Neural cell (in vitro differentiated cells): ENCODE results near the gene CLEC2D.
"Not testable (repeated sequence)": the region's sequence is repeated elsewhere in the genome, so short reads cannot be mapped to it uniquely, and the experiment has no call there.

Experiments used
- EZH2 ChIP-seq: fragments of 200-600, 300-800 bp; shearing (Covaris generic), sonication (generic); IDR thresholded peaks from 2 replicates; pipeline ENCODE4 v1.6.1; 2014; ENCODE audit warnings: antibody characterized with exemption, low read length, borderline replicate concordance, mild to moderate bottlenecking; ENCODE audit not compliant: insufficient read depth, poor library complexity, severe bottlenecking
- RAD21 ChIP-seq: fragments of 450-650 bp; conservative IDR thresholded peaks from 2 replicates; pipeline ENCODE4 v1.6.1; 2014; ENCODE audit warnings: antibody characterized with exemption, mild to moderate bottlenecking, moderate library complexity
- TAF1 ChIP-seq: IDR thresholded peaks from 2 replicates; pipeline ENCODE4 v1.6.1; 2012; ENCODE audit warnings: low read depth
- TF ChIP-seq, protein P1 (sequence below): fragments of 450-650 bp; IDR thresholded peaks from 2 replicates; pipeline ENCODE4 v1.5.1; 2014; ENCODE audit warnings: antibody characterized with exemption, mild to moderate bottlenecking, moderate library complexity; ENCODE audit not compliant: poor library complexity, severe bottlenecking

DNA sequence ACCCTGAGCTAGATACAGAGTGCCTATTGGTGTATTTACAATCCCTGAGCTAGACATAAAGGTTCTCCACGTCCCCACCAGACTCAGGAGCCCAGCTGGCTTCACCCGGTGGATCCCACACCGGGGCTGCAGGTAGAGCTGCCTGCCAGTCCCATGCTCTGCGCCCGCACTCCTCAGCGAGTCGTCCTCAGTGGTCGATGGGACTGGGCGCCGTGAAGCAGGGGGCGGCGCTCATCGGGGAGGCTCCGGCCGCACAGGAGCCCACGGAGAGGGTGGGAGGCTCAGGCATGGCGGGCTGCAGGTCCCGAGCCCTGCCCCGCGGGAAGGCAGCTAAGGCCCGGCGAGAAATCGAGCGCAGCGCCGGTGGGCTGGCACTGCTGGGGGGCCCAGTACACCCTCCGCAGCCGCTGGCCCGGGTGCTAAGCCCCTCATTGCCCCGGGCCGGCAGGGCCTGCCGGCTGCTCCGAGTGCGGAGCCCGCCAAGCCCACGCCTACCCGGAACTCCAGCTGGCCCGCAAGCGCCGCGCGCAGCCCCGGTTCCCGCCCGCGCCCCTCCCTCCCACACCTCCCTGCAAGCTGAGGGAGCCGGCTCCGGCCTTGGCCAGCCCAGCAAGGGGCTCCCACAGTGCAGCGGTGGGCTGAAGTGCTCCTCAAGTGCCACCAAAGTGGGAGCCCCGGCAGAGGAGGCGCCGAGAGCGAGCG is 70.0 kb downstream of the CLEC2D start:
- TF ChIP-seq, protein P1, sequence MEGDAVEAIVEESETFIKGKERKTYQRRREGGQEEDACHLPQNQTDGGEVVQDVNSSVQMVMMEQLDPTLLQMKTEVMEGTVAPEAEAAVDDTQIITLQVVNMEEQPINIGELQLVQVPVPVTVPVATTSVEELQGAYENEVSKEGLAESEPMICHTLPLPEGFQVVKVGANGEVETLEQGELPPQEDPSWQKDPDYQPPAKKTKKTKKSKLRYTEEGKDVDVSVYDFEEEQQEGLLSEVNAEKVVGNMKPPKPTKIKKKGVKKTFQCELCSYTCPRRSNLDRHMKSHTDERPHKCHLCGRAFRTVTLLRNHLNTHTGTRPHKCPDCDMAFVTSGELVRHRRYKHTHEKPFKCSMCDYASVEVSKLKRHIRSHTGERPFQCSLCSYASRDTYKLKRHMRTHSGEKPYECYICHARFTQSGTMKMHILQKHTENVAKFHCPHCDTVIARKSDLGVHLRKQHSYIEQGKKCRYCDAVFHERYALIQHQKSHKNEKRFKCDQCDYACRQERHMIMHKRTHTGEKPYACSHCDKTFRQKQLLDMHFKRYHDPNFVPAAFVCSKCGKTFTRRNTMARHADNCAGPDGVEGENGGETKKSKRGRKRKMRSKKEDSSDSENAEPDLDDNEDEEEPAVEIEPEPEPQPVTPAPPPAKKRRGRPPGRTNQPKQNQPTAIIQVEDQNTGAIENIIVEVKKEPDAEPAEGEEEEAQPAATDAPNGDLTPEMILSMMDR = not testable (repeated sequence)
- not testable (repeated sequence) for TF ChIP-seq RAD21, EZH2, TAF1
